ENCODE data around the gene SERPINA1. TPM values are rescaled to one million over a fixed set of nuclear protein-coding genes. Genes with fewer than 3 reads are reported as not detected.
A peak's percentile ranks its signal among the peaks of the same experiment; 100 is the strongest.

The SERPINA1 gene
- total RNA-seq, 1 experiment from 2014 or later, result 5.1 TPM

- Mint-ChIP-seq H3K27me3 (ENCODE audit: low read depth) (0 out of 2 replicates have a peak, but pooled peaks cover 3% of the 10 kb centered on the region), H3K9me3 (no peaks in the 10 kb centered on the region), H3K4me3 (no peak overlapping the region), H3K27ac (0 out of 2 replicates have a peak overlapping the region, but pooled peaks have one; percentile 17), H3K36me3 (no peaks in the 10 kb centered on the region), H3K4me1 (peaks cover 23% of the 10 kb centered on the region)
- POLR2A ChIA-PET, result no interaction called here
- DNase-seq (ENCODE audit: low spot score) (no peak), ATAC-seq (no peak)
- no peak for TF ChIP-seq RORB (CRISPR knock-in tag; IDR thresholded peaks at IDR 0.05)
- TF ChIP-seq ZBTB43 (CRISPR knock-in tag; IDR thresholded peaks at IDR 0.05), result no peak
- no peak for TF ChIP-seq PRDM15 (CRISPR knock-in tag; IDR thresholded peaks at IDR 0.05)
- TF ChIP-seq FOXP1 (CRISPR knock-in tag; IDR thresholded peaks at IDR 0.05; ENCODE audit: borderline replicate concordance), result no peak
- CTCF ChIA-PET, result interaction anchor here (1.0 to 3.1 kb wide), 2 partner anchors 19 to 238 kb away, joined by 4 to 15 read pairs; no protein-coding TSS in a partner anchor
Measured at GRCh38 chr14:94374749-94375260, 13.6 kb downstream of the SERPINA1 start.

GRCh38 chr14:94374116-94374515 lies 14.3 kb downstream of the SERPINA1 start:
- no peaks in the 10 kb centered on the region for H3K36me3 Mint-ChIP-seq
- DNase-seq (ENCODE audit: low spot score), result no peak
- H3K9me3 Mint-ChIP-seq, result no peaks in the 10 kb centered on the region
- TF ChIP-seq NR2C2 (CRISPR knock-in tag; IDR thresholded peaks at IDR 0.05) (no peak), ZNF425 (CRISPR knock-in tag; conservative IDR thresholded peaks at IDR 0.05) (no peak), OVOL2 (CRISPR knock-in tag; IDR thresholded peaks at IDR 0.05; ENCODE audit: borderline replicate concordance) (no peak), TEAD1 (CRISPR knock-in tag; IDR thresholded peaks at IDR 0.05) (no peak), FOXK1 (CRISPR knock-in tag; IDR thresholded peaks at IDR 0.05) (no peak)
- peaks cover 23% of the 10 kb centered on the region for H3K4me1 Mint-ChIP-seq
- no peak overlapping the region; the same call in none of the 2 replicates for H3K27ac Mint-ChIP-seq
- no peaks in the 10 kb centered on the region for H3K27me3 Mint-ChIP-seq (ENCODE audit: low read depth)
- H3K4me3 Mint-ChIP-seq, result no peak overlapping the region
- no peak for ATAC-seq
- CTCF ChIA-PET, result interaction anchor here (0.7 to 3.1 kb wide), 4 partner anchors 10 to 237 kb away, joined by 3 to 15 read pairs (median 4); no protein-coding TSS in a partner anchor
- POLR2A ChIA-PET, result interaction anchor here (0.6 kb wide), 1 partner anchor 236 kb away, joined by 6 read pairs; no protein-coding TSS in a partner anchor

- ChIA-PET POLR2A (interaction anchor here (0.6 kb wide), 1 partner anchor 236 kb away, joined by 6 read pairs; no protein-coding TSS in a partner anchor), CTCF (interaction anchor here (0.7 to 3.1 kb wide), 7 partner anchors 9 to 237 kb away, joined by 3 to 15 read pairs (median 3); no protein-coding TSS in a partner anchor)
- ATAC-seq (no peak), DNase-seq (ENCODE audit: low spot score) (no peak)
- Mint-ChIP-seq H3K4me3 (no peak overlapping the region), H3K9me3 (no peaks in the 10 kb centered on the region), H3K27me3 (ENCODE audit: low read depth) (no peaks in the 10 kb centered on the region), H3K4me1 (peaks cover 23% of the 10 kb centered on the region), H3K36me3 (no peaks in the 10 kb centered on the region), H3K27ac (no peak overlapping the region; the same call in 1 of the 2 replicates)
- TF ChIP-seq E2F4 (CRISPR knock-in tag; IDR thresholded peaks at IDR 0.05; ENCODE audit: borderline replicate concordance, low read depth) (no peak), SMAD3 (CRISPR knock-in tag; IDR thresholded peaks at IDR 0.05; ENCODE audit: borderline replicate concordance) (no peak), ZMAT4 (CRISPR knock-in tag; IDR thresholded peaks at IDR 0.05) (no peak), PREB (CRISPR knock-in tag; IDR thresholded peaks at IDR 0.05; ENCODE audit: borderline replicate concordance) (no peak), NR3C1 (CRISPR knock-in tag; conservative IDR thresholded peaks at IDR 0.05; ENCODE audit: low read depth) (no peak), NR1H2 (CRISPR knock-in tag; IDR thresholded peaks at IDR 0.05) (no peak), CTCF (IDR thresholded peaks at IDR 0.05) (no peak), MXD4 (CRISPR knock-in tag; IDR thresholded peaks at IDR 0.05; ENCODE audit: borderline replicate concordance) (no peak), JUN (CRISPR knock-in tag; IDR thresholded peaks at IDR 0.05) (no peak), GRHL2 (CRISPR knock-in tag; IDR thresholded peaks at IDR 0.05; ENCODE audit: insufficient replicate concordance, severe bottlenecking) (no peak), RORB (CRISPR knock-in tag; IDR thresholded peaks at IDR 0.05) (no peak)
Measured at GRCh38 chr14:94373708-94374107, 14.7 kb downstream of the SERPINA1 start.
